ENCODE results near the gene FAM20C. TPM values are rescaled to one million over a fixed set of nuclear protein-coding genes. Genes with fewer than 3 reads are reported as not detected.

FAM20C gene
- total and polyA plus RNA-seq, 10 of the 15 experiments (the other 5 are each of a cell fraction or from before 2014, with no cell fraction given), result 0.44 TPM; not detected in 9

DNA sequence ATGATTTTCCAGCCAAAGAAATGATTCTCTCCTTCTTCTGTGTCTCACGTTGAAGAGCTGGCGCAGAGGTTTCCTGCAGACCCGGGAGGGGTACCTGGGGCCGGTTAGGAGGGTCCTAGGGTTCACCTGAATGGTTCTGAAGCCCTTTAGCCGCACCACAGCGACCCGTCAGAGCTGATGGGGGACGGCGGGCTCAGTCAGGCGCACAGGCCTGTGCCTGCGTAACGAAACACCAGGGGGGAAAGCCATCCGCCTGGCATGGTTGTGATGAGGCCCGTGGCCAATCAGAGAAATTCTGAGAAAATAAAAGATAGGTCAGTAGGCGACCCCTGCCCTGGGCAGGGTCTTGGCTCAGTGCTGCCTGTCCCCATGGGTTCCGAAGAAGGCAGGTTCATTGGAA is 35.6 kb downstream of the FAM20C start:
- no peak overlapping the region for H3K4me2 ChIP-seq (ENCODE audit: control insufficient read depth, insufficient read depth)
- no peaks in the 10 kb centered on the region for H3K27me3 ChIP-seq (replicated peaks in 1 of 2; ENCODE audit: control insufficient read depth in 2 of 2, insufficient read depth in 2 of 2, low read length in 1 of 2)
- BruUV-seq (replicated peaks), result no TSS peak
- in situ Hi-C loops (cut with MboI) (no loop called here), intact Hi-C loops (cut with micrococcal nuclease; ENCODE audit: unreplicated experiment) (no loop called here)
- H3K9ac ChIP-seq (ENCODE audit: control insufficient read depth, insufficient read depth, low read length), result no peak overlapping the region
- DNase-seq (ENCODE audit: low read depth, low spot score) (no peak), FAIRE-seq (no peak), ATAC-seq (no peak)
- H3K4me3 ChIP-seq, result no peak overlapping the region
- H3K9me3 ChIP-seq (replicated peaks; ENCODE audit: control insufficient read depth, insufficient read depth, low read length), result no peaks in the 10 kb centered on the region; the same call in 2 of the 3 replicates
- TF ChIP-seq CBFB (IDR thresholded peaks at IDR 0.05; ENCODE audit: low read depth) (no peak), SPI1 (IDR thresholded peaks at IDR 0.05; ENCODE audit: borderline replicate concordance, insufficient read depth, low read depth, low read length) (no peak), POLR2AphosphoS5 (IDR thresholded peaks at IDR 0.05; ENCODE audit: low read length) (no peak), IKZF2 (IDR thresholded peaks at IDR 0.05) (no peak), PML (IDR thresholded peaks at IDR 0.05; ENCODE audit: low read length) (no peak), MEF2A (IDR thresholded peaks at IDR 0.05; ENCODE audit: insufficient read depth, low read depth, low read length) (no peak), RAD51 (IDR thresholded peaks at IDR 0.05) (no peak), ZBED1 (IDR thresholded peaks at IDR 0.05; ENCODE audit: borderline replicate concordance) (no peak), EP300 (IDR thresholded peaks at IDR 0.05; ENCODE audit: borderline replicate concordance in 1 of 2, control insufficient read depth in 1 of 2, low read depth in 2 of 2, low read length in 2 of 2) (no peak), NR2C2 (IDR thresholded peaks at IDR 0.05; ENCODE audit: borderline replicate concordance, control insufficient read depth, insufficient read length, low read depth) (no peak), NFIC (IDR thresholded peaks at IDR 0.05; ENCODE audit: low read depth, low read length) (no peak), EZH2 (IDR thresholded peaks at IDR 0.05; ENCODE audit: borderline replicate concordance, control insufficient read depth, low read depth, low read length) (no peak), TAF1 (IDR thresholded peaks at IDR 0.05; ENCODE audit: borderline replicate concordance, low read depth, low read length) (no peak), CREB1 (IDR thresholded peaks at IDR 0.05; ENCODE audit: low read depth) (no peak), ZNF24 (IDR thresholded peaks at IDR 0.05) (no peak)
- no peaks in the 10 kb centered on the region for H3K4me1 ChIP-seq (ENCODE audit: control insufficient read depth, insufficient read depth, low read length)
- no peak overlapping the region for H3K27ac ChIP-seq (ENCODE audit: control insufficient read depth, insufficient read depth)
- ChIA-PET SMC1A (ENCODE audit: uncharacterized antibody, unreplicated experiment) (no interaction called here), RAD21 (ENCODE audit: unreplicated experiment) (no interaction called here), CTCF (no interaction called here), POLR2A (no interaction called here)
- no peaks in the 10 kb centered on the region for H4K20me1 ChIP-seq (ENCODE audit: control insufficient read depth, insufficient read depth)
- no peak overlapping the region for H2AFZ ChIP-seq (ENCODE audit: control insufficient read depth, low read depth, low read length)
- H3K79me2 ChIP-seq (ENCODE audit: control insufficient read depth, insufficient read depth, low read length), result no peaks in the 10 kb centered on the region
- 40% methylated on average over 16 of the region's 16 CpGs for whole genome bisulfite sequencing (ENCODE audit: insufficient coverage, insufficient replicate concordance, low lambda C conversion rate, missing lambda C conversion rate)
- H3K36me3 ChIP-seq (ENCODE audit: control insufficient read depth in 2 of 2, insufficient read depth in 2 of 2, low read length in 1 of 2), result no peaks in the 10 kb centered on the region
